Activated CD4-positive, alpha-beta T cell treated with anti-CD3 and anti-CD28 coated beads, Interleukin-10, Interleukin-2, amounts not matched to agents 100 ng/mL and 50 ng/mL, durations not matched to agents 16 hours and 8 hours (primary cell): ENCODE results near the gene ZNF664.

Source experiments
- DNase-seq: peaks from one replicate; pipeline ENCODE4 v3.0.0-alpha.2; 2020

The ZNF664 gene

GRCh38 chr12:123972457-123973401, at the start of gene ZNF664, which contains the start of gene CCDC92:
Gene ZNF664 (plus strand): TSS chr12:123973215. CDS start chr12:124012145, 38,930 bp downstream.
Gene CCDC92 (minus strand): TSS chr12:123972831. CDS start chr12:123944305, 28,526 bp downstream.
- peak; percentile 96 for DNase-seq

GRCh38 chr12:123923927-123924326, 49.1 kb upstream of the ZNF664 start:
- no peak for DNase-seq

GRCh38 chr12:123924539-123924938, 48.5 kb upstream of the ZNF664 start:
- DNase-seq: no peak

- no peak for DNase-seq
Observed at GRCh38 chr12:123928274-123928865, 44.6 kb upstream of the ZNF664 start.

- no peak for DNase-seq
Observed at GRCh38 chr12:123928897-123929296, 44.1 kb upstream of the ZNF664 start.

- no peak for DNase-seq
Observed at GRCh38 chr12:123929946-123930583, 43.0 kb upstream of the ZNF664 start.

GRCh38 chr12:123931686-123932321, 41.2 kb upstream of the ZNF664 start:
- DNase-seq: no peak

- no peak for DNase-seq
Observed at GRCh38 chr12:123933214-123933613, 39.8 kb upstream of the ZNF664 start.

- DNase-seq: no peak
Observed at GRCh38 chr12:123934016-123934620, 38.9 kb upstream of the ZNF664 start.

GRCh38 chr12:123934829-123935228, 38.2 kb upstream of the ZNF664 start:
- no peak for DNase-seq

- no peak for DNase-seq
Observed at GRCh38 chr12:123935956-123936355, 37.1 kb upstream of the ZNF664 start.

- no peak for DNase-seq
Observed at GRCh38 chr12:123936471-123936870, 36.5 kb upstream of the ZNF664 start.

GRCh38 chr12:123936956-123937706, 35.9 kb upstream of the ZNF664 start:
- no peak for DNase-seq

GRCh38 chr12:123937707-123938591, 35.1 kb upstream of the ZNF664 start:
- DNase-seq: peak; percentile 62

- DNase-seq: no peak
Observed at GRCh38 chr12:123938679-123939480, 34.1 kb upstream of the ZNF664 start.

- no peak for DNase-seq
Observed at GRCh38 chr12:123939716-123940626, 33.0 kb upstream of the ZNF664 start.

GRCh38 chr12:123940627-123940966, 32.4 kb upstream of the ZNF664 start:
- no peak for DNase-seq

- DNase-seq: no peak
Observed at GRCh38 chr12:123941000-123941399, 32.0 kb upstream of the ZNF664 start.
